ENCODE measurements around the gene TTC16. TPM values are rescaled to one million over a fixed set of nuclear protein-coding genes. Genes with fewer than 3 reads are reported as not detected.
A peak's percentile ranks its signal among the peaks of the same experiment; 100 is the strongest.

Gene TTC16
- total RNA-seq, 1 experiment from 2014 or later, result not detected

GRCh38 chr9:127777368-127777980 is 61.6 kb downstream of the TTC16 start:
- Histone ChIP-seq H3K9ac (ENCODE audit: extremely low read depth, insufficient read length, low read length) (no peak overlapping the region), H3K56ac (ENCODE audit: insufficient read length, low read depth, low read length) (no peak overlapping the region), H3K9me3 (ENCODE audit: control insufficient read depth, low read depth, low read length) (no peaks in the 10 kb centered on the region), H3K79me1 (ENCODE audit: insufficient read depth, low read depth, low read length, poor library complexity, severe bottlenecking) (no peaks in the 10 kb centered on the region), H3T11ph (ENCODE audit: low read length) (no peak overlapping the region), H2BK120ac (ENCODE audit: low read depth, low read length, poor library complexity, severe bottlenecking) (no peak overlapping the region), H2BK15ac (ENCODE audit: low read depth, low read length) (no peak overlapping the region), H3K18ac (ENCODE audit: insufficient read length, low read depth, low read length) (no peak overlapping the region), H4K5ac (ENCODE audit: insufficient read length, low read depth, low read length) (no peak overlapping the region), H2AFZ (ENCODE audit: low read length) (no peak overlapping the region), H2BK20ac (ENCODE audit: low read depth, low read length, poor library complexity, severe bottlenecking) (no peak overlapping the region), H2BK12ac (ENCODE audit: insufficient read length, low read depth, low read length) (no peak overlapping the region), H4K91ac (ENCODE audit: insufficient read length, low read depth, low read length) (no peak overlapping the region), H2AK5ac (ENCODE audit: insufficient read length, low read length) (no peak overlapping the region), H3K14ac (ENCODE audit: insufficient read depth, low read length) (no peak overlapping the region), H3K27ac (ENCODE audit: insufficient read length, low read depth, low read length) (no peak overlapping the region), H3K23me2 (ENCODE audit: insufficient read length, low read depth, low read length, poor library complexity, severe bottlenecking) (peaks cover 2% of the 10 kb centered on the region), H3K23ac (ENCODE audit: insufficient read length, low read depth, low read length) (no peak overlapping the region), H3K27me3 (ENCODE audit: insufficient read depth, low read length) (no peaks in the 10 kb centered on the region; the same call in 1 of the 2 replicates), H2BK5ac (ENCODE audit: insufficient read length, low read length) (no peak overlapping the region), H4K20me1 (ENCODE audit: control insufficient read depth, insufficient read depth, insufficient read length) (no peaks in the 10 kb centered on the region), H3K4me2 (ENCODE audit: insufficient read depth, insufficient read length, low read length) (no peak overlapping the region), H3K4me1 (ENCODE audit: insufficient read depth, low read length) (no peaks in the 10 kb centered on the region; the same call in 1 of the 2 replicates), H4K8ac (replicated peaks; ENCODE audit: insufficient read length, low read depth, low read length) (no peak overlapping the region), H3K79me2 (ENCODE audit: insufficient read depth, low read length) (no peaks in the 10 kb centered on the region), H3K4ac (ENCODE audit: low read depth, low read length) (no peak overlapping the region)
- Mint-ChIP-seq H3K27ac (peak overlapping the region in 1 of 3 experiments; percentile 22; a peak in 1 of 7 replicates), H3K4me1 (peaks cover 7 to 26% of the 10 kb centered on the region in 2 experiments), H3K4me3 (peak overlapping the region in 1 of 2 experiments; percentile 2; a peak in 1 of 5 replicates), H3K9me3 (no peaks in the 10 kb centered on the region), H3K36me3 (ENCODE audit: insufficient read depth in 1 of 3, low read depth in 3 of 3) (no peaks in the 10 kb centered on the region), H3K27me3 (ENCODE audit: low read depth) (no peaks in the 10 kb centered on the region)
- no CpG with 5 or more reads among the region's 18 CpGs for WGBS (ENCODE audit: extremely low coverage, insufficient read length, low lambda C conversion rate)
- DNase-seq, result no peak
- no peak for TF ChIP-seq CTCF (conservative IDR thresholded peaks at IDR 0.05)
